Limb (tissue), 2 donors: ENCODE results near the gene HP1BP3.

Experiments used
- DNase-seq, 2 donors: peaks; one replicate each; pipeline ENCODE4 v3.0.0-alpha.2; 2016; ENCODE audit errors: extremely low spot score in 2 of 2

Gene HP1BP3

GRCh38 chr1:20727746-20728316 lies 59.3 kb downstream of the HP1BP3 start:
- DNase-seq: no peak

GRCh38 chr1:20726932-20727745 lies 60.0 kb downstream of the HP1BP3 start:
- DNase-seq: no peak

GRCh38 chr1:20726118-20726911 lies 60.8 kb downstream of the HP1BP3 start:
- no peak for DNase-seq

GRCh38 chr1:20725189-20726117 lies 61.7 kb downstream of the HP1BP3 start:
- DNase-seq: no peak

GRCh38 chr1:20724364-20725188 lies 62.5 kb downstream of the HP1BP3 start:
- DNase-seq: no peak

- DNase-seq: no peak
Observed at GRCh38 chr1:20723537-20724363, 63.4 kb downstream of the HP1BP3 start.

GRCh38 chr1:20723159-20723536 lies 64.0 kb downstream of the HP1BP3 start:
- no peak for DNase-seq

GRCh38 chr1:20721117-20722061 lies 65.7 kb downstream of the HP1BP3 start:
- DNase-seq: no peak

- DNase-seq: no peak
Observed at GRCh38 chr1:20720631-20721091, 66.4 kb downstream of the HP1BP3 start.

- no peak for DNase-seq
Observed at GRCh38 chr1:20719871-20720620, 67.1 kb downstream of the HP1BP3 start.

- DNase-seq: no peak
Observed at GRCh38 chr1:20719261-20719660, 67.8 kb downstream of the HP1BP3 start.

- peak in 1 of 2 donors; percentile 18 for DNase-seq
Observed at GRCh38 chr1:20718343-20718882, 68.7 kb downstream of the HP1BP3 start.

- DNase-seq: peak; percentile 44 to 88
Observed at GRCh38 chr1:20717452-20718342, 69.4 kb downstream of the HP1BP3 start, which contains the start of gene KIF17. Gene KIF17, minus strand, starts transcription at chr1:20718007. Its CDS starts 301 bp downstream, at chr1:20717706.

- no peak for DNase-seq
Observed at GRCh38 chr1:20716232-20716631, 70.9 kb downstream of the HP1BP3 start.

- DNase-seq: no peak
Observed at GRCh38 chr1:20715406-20715805, 71.7 kb downstream of the HP1BP3 start.

GRCh38 chr1:20713440-20713839 lies 73.7 kb downstream of the HP1BP3 start:
- no peak for DNase-seq
